Karpas-422 (cell line): ENCODE data around the gene NT5DC1. TPM values are rescaled to one million over a fixed set of nuclear protein-coding genes. Genes with fewer than 3 reads are reported as not detected.

Experiments used
- DNase-seq: peaks from one replicate; pipeline ENCODE4 v3.0.0-alpha.2; 2015
- H2AFZ ChIP-seq: fragments of 200-600 bp; sonication (generic); 2 replicates; pipeline ENCODE4 v1.6.1; 2014; ENCODE audit warnings: antibody characterized with exemption, low read length, mixed read lengths
- H3K27ac ChIP-seq: fragments of 200-600 bp; sonication (generic); 2 replicates; pipeline ENCODE4 v1.5.1; 2014; ENCODE audit warnings: mild to moderate bottlenecking, low read length, moderate library complexity
- H3K27me3 ChIP-seq: fragments of 200-600 bp; sonication (generic); 2 replicates; pipeline ENCODE4 v1.6.1; 2014; ENCODE audit warnings: low read length, mixed read lengths
- H3K36me3 ChIP-seq: fragments of 200-600 bp; sonication (generic); 2 replicates; pipeline ENCODE4 v1.6.1; 2014; ENCODE audit warnings: low read length, mixed read lengths; ENCODE audit not compliant: insufficient read depth
- H3K4me1 ChIP-seq: fragments of 200-600 bp; sonication (generic); 2 replicates; pipeline ENCODE4 v1.6.1; 2014; ENCODE audit warnings: mild to moderate bottlenecking, low read length, mixed read lengths
- H3K4me2 ChIP-seq: fragments of 200-600 bp; sonication (generic); 2 replicates; pipeline ENCODE4 v1.6.1; 2014; ENCODE audit warnings: low read length, low read depth, mild to moderate bottlenecking; ENCODE audit not compliant: poor library complexity, severe bottlenecking
- H3K4me3 ChIP-seq: fragments of 200-600 bp; sonication (generic); 2 replicates; pipeline ENCODE4 v1.5.1; 2014; ENCODE audit warnings: mild to moderate bottlenecking, antibody characterized with exemption, low read length, mixed read lengths
- H3K79me2 ChIP-seq: fragments of 200-600 bp; sonication (generic); 2 replicates; pipeline ENCODE4 v1.6.1; 2014; ENCODE audit warnings: mild to moderate bottlenecking, low read length, mixed read lengths
- H3K9ac ChIP-seq: fragments of 200-600 bp; sonication (generic); 2 replicates; pipeline ENCODE4 v1.6.0; 2014; ENCODE audit warnings: low read length
- H3K9me2 ChIP-seq: fragments of 200-600 bp; sonication (generic), shearing (Covaris generic); replicated peaks from 2 replicates; pipeline ENCODE4 v1.6.0; 2014; ENCODE audit warnings: mild to moderate bottlenecking, low read length, moderate library complexity; ENCODE audit not compliant: insufficient read depth
- H3K9me3 ChIP-seq: fragments of 300-700, 200-600 bp; sonication (generic); 2 replicates; pipeline ENCODE4 v1.6.1; 2014; ENCODE audit warnings: low read length, mixed read lengths
- H4K20me1 ChIP-seq: fragments of 200-600 bp; sonication (generic); 2 replicates; pipeline ENCODE4 v1.6.1; 2014; ENCODE audit warnings: mild to moderate bottlenecking, antibody characterized with exemption, low read length, low read depth; ENCODE audit not compliant: insufficient read depth
- total RNA-seq: library from RNA; depleted of rRNA; stranded (reverse); fragments of >200 nt; shearing (Covaris generic); gene quantifications from 2 replicates; pipeline ENCODE4 v1.2.3, GENCODE V29; 2014; ENCODE audit warnings: low replicate concordance

Gene NT5DC1
- total RNA-seq, 1 experiment from 2014 or later, result 3.0 TPM

DNA sequence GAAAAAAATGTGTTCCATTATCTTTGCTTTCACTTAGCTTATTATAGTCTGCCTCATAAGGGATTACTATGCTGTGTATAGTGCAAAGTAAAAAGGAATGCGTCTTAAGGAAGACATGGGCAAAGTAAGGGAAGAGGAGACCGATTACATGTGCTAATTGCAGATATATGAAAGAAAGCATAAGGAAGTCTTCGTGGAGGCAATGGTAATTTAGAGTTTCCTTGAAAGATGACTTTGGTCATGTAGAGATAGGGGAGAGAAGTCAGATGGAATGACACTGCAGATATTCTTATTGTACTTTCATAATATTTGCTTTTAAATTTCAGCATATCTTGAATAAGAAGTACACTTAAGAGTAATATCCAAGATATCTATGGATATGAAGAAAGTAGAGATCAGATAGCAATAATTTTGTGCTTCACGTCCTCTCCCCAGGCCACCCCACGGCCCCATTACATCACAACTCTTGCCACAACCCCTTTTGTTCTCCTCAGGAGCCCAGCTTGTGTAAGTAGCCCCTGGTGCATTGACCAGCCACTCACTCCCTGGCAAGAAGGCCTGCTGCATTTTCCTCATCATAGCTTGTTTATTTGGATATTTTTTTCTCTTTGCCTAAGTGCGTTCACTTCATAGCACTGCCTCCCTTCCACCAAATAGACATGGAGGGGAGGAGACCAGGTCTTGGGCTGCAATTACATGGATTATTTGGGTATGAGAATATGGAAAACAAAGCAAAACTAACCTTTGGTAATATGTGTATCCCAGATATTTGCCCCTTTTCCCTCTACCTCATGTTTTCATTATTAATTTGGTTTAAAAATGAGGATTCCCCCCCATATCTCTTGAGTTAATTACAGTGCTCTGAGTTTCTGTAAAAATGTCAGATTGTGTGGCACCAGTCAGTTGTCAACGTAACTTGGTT is 56.0 kb downstream of the NT5DC1 start:
- H3K4me1 ChIP-seq, result no peaks in the 10 kb centered on the region
- H2AFZ ChIP-seq, result no peak overlapping the region
- no peaks in the 10 kb centered on the region for H3K79me2 ChIP-seq
- H3K9me3 ChIP-seq, result no peaks in the 10 kb centered on the region
- no peak overlapping the region for H3K27ac ChIP-seq
- H3K4me2 ChIP-seq, result no peak overlapping the region
- no peaks in the 10 kb centered on the region for H3K36me3 ChIP-seq
- no peaks in the 10 kb centered on the region for H3K9me2 ChIP-seq
- H3K9ac ChIP-seq, result no peak overlapping the region
- no peak overlapping the region for H3K4me3 ChIP-seq
- no peaks in the 10 kb centered on the region for H4K20me1 ChIP-seq
- H3K27me3 ChIP-seq, result no peaks in the 10 kb centered on the region
- DNase-seq, result no peak

GRCh38 chr6:116157391-116157790 is 56.7 kb downstream of the NT5DC1 start:
- DNase-seq, result no peak
- Histone ChIP-seq H3K4me3 (no peak overlapping the region), H3K36me3 (no peaks in the 10 kb centered on the region), H2AFZ (no peak overlapping the region), H3K4me2 (no peak overlapping the region), H3K9me3 (no peaks in the 10 kb centered on the region), H3K79me2 (no peaks in the 10 kb centered on the region), H3K9me2 (no peaks in the 10 kb centered on the region), H3K4me1 (no peaks in the 10 kb centered on the region), H3K27ac (no peak overlapping the region), H3K27me3 (no peaks in the 10 kb centered on the region), H3K9ac (no peak overlapping the region), H4K20me1 (no peaks in the 10 kb centered on the region)

GRCh38 chr6:116158641-116159040 is 58.0 kb downstream of the NT5DC1 start:
- Histone ChIP-seq H3K4me1 (no peaks in the 10 kb centered on the region), H3K27ac (no peak overlapping the region), H3K4me3 (no peak overlapping the region), H3K79me2 (no peaks in the 10 kb centered on the region), H4K20me1 (no peaks in the 10 kb centered on the region), H3K9me2 (no peaks in the 10 kb centered on the region), H3K36me3 (no peaks in the 10 kb centered on the region), H2AFZ (no peak overlapping the region), H3K4me2 (no peak overlapping the region), H3K9ac (no peak overlapping the region), H3K27me3 (no peaks in the 10 kb centered on the region), H3K9me3 (no peaks in the 10 kb centered on the region)
- DNase-seq, result no peak

DNA sequence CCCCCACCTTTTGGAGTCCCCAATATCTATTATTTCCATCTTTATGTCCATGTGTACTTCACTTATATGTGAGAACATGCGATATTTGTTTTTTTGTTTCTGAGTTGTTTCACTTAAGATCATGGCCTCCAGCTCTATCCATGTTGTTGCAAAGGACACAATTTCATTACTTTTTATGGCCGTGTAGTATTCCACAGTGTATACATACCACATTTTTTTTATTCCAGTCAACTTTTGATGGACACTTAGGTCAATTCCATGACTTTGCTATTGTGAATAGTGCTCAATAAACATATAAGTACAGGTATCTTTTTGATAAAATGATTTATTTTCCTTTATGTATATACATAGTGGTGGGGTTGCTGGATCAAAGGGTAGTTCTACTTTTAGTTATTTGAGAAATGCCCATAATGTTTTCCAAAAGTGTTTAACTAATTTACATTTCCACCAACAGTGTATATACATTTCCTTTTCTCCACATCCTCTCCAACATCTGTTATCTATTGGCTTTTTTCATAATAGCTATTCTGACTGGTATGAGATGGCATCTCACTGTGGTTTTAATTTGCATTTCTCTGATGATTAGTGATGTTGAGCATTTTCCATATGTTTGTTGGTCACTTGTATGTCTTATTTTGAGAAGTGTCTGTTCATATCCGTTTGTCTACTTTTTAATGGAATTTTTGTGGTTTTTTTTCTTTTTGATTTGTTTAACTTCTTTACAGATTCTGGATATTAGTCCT is 59.3 kb downstream of the NT5DC1 start:
- no peak overlapping the region for H3K27ac ChIP-seq
- no peaks in the 10 kb centered on the region for H3K36me3 ChIP-seq
- no peaks in the 10 kb centered on the region for H4K20me1 ChIP-seq
- no peak overlapping the region for H3K9ac ChIP-seq
- no peaks in the 10 kb centered on the region for H3K27me3 ChIP-seq
- H3K9me3 ChIP-seq, result no peaks in the 10 kb centered on the region
- H3K9me2 ChIP-seq, result no peaks in the 10 kb centered on the region
- H3K79me2 ChIP-seq, result no peaks in the 10 kb centered on the region
- H3K4me3 ChIP-seq, result no peak overlapping the region
- H3K4me1 ChIP-seq, result no peaks in the 10 kb centered on the region
- H3K4me2 ChIP-seq, result no peak overlapping the region
- no peak for DNase-seq
- H2AFZ ChIP-seq, result no peak overlapping the region

DNA sequence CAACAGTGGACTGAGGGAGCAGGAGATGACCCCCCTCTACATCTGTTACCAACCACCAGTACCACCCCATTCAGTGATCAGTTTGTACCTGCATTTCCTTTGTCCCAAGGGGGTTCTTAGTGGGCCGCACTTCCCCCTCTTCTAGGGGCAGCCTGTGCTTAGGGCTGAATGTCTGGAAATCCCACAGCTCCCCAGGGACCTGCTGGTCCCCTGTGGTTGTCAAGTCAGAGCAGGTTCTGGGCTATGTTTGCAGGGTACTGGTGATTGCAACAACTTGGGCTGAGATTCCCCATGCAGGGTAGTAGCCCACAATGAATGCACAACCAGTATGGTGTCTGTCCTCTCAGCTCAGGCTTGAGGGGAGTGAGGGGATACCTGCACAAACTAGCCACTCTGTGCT is 64.9 kb downstream of the NT5DC1 start:
- Histone ChIP-seq H3K9me3 (no peaks in the 10 kb centered on the region), H3K36me3 (no peaks in the 10 kb centered on the region), H3K27me3 (no peaks in the 10 kb centered on the region), H3K4me1 (no peaks in the 10 kb centered on the region), H3K79me2 (no peaks in the 10 kb centered on the region), H3K9me2 (no peaks in the 10 kb centered on the region), H3K9ac (no peak overlapping the region), H4K20me1 (no peaks in the 10 kb centered on the region), H3K4me2 (no peak overlapping the region), H3K4me3 (no peak overlapping the region), H2AFZ (no peak overlapping the region), H3K27ac (no peak overlapping the region)
- no peak for DNase-seq

- Histone ChIP-seq H3K36me3 (no peaks in the 10 kb centered on the region), H3K4me2 (no peak overlapping the region), H3K9ac (no peak overlapping the region), H3K9me3 (no peaks in the 10 kb centered on the region), H2AFZ (no peak overlapping the region), H3K27ac (no peak overlapping the region), H3K4me1 (no peaks in the 10 kb centered on the region), H3K4me3 (no peak overlapping the region), H3K9me2 (no peaks in the 10 kb centered on the region), H3K27me3 (no peaks in the 10 kb centered on the region), H4K20me1 (no peaks in the 10 kb centered on the region), H3K79me2 (no peaks in the 10 kb centered on the region)
- DNase-seq, result no peak
These were observed 65.7 kb downstream of the NT5DC1 start for GRCh38 chr6:116166369-116166768.

DNA sequence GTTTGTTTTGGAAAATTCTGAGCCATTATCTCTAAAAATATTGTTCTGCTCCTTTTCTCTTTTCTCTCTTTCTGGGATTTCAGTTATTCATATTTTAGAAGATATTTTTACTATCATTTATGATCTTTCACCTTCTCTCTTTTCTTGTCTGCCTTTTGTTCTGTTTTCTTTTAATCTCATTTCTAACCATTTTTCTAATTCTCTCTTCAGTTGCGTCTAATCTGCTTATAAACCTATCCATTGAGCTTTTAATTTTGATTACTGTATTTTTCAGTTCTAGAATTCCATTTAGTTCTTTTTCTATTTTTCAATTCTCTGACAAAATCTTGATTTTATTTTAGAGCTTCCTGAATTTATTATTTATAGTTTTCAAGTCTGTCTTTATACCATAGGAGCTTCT is 67.5 kb downstream of the NT5DC1 start:
- H3K9me3 ChIP-seq, result no peaks in the 10 kb centered on the region
- H3K9me2 ChIP-seq, result no peaks in the 10 kb centered on the region
- H3K79me2 ChIP-seq, result no peaks in the 10 kb centered on the region
- no peaks in the 10 kb centered on the region for H3K4me1 ChIP-seq
- H3K4me2 ChIP-seq, result no peak overlapping the region
- no peaks in the 10 kb centered on the region for H3K27me3 ChIP-seq
- H3K36me3 ChIP-seq, result no peaks in the 10 kb centered on the region
- H3K4me3 ChIP-seq, result no peak overlapping the region
- no peaks in the 10 kb centered on the region for H4K20me1 ChIP-seq
- no peak overlapping the region for H3K9ac ChIP-seq
- DNase-seq, result no peak
- H2AFZ ChIP-seq, result no peak overlapping the region
- H3K27ac ChIP-seq, result no peak overlapping the region

GRCh38 chr6:116169880-116170279 is 69.2 kb downstream of the NT5DC1 start:
- no peak for DNase-seq
- H3K4me2 ChIP-seq, result no peak overlapping the region
- no peaks in the 10 kb centered on the region for H3K36me3 ChIP-seq
- H3K4me3 ChIP-seq, result no peak overlapping the region
- H3K9ac ChIP-seq, result no peak overlapping the region
- H3K27me3 ChIP-seq, result no peaks in the 10 kb centered on the region
- H3K4me1 ChIP-seq, result no peaks in the 10 kb centered on the region
- no peaks in the 10 kb centered on the region for H3K79me2 ChIP-seq
- no peaks in the 10 kb centered on the region for H4K20me1 ChIP-seq
- no peaks in the 10 kb centered on the region for H3K9me3 ChIP-seq
- no peaks in the 10 kb centered on the region for H3K9me2 ChIP-seq
- no peak overlapping the region for H2AFZ ChIP-seq
- H3K27ac ChIP-seq, result no peak overlapping the region
